H1 (cell line): ENCODE results near the gene SRGAP3. TPM values are rescaled to one million over a fixed set of nuclear protein-coding genes. Genes with fewer than 3 reads are reported as not detected.

Experiments
- CTCF ChIA-PET: fragments of 300-600 bp; sonication (Branson Sonifier 250); formaldehyde crosslinking; loops from one replicate; lab custom pipeline; 2021; ENCODE audit not compliant: partially characterized antibody; lab: Charles Lee
- POLR2A ChIA-PET: fragments of 300-600 bp; sonication (Branson Sonifier 250); formaldehyde crosslinking; loops from one replicate; lab custom pipeline; 2021; ENCODE audit warnings: inconsistent platforms; ENCODE audit not compliant: partially characterized antibody; lab: Charles Lee
- DNase-seq, 2 experiments: peaks; one replicate each; pipeline versions ENCODE4 v3.0.0 to v3.0.0-alpha.2; 2010 to 2022; ENCODE audit warnings: low spot score in 2 of 2, low read depth in 1 of 2, mixed read lengths in 1 of 2
- FAIRE-seq: peaks from 2 replicates; lab custom pipeline; 2011; peaks lifted over from hg19 to GRCh38; lab: Jason Lieb, UNC
- H2AFZ ChIP-seq: 2 replicates; pipeline ENCODE4 v1.8.1; 2012; ENCODE audit warnings: low read length, inconsistent platforms
- H2AK5ac ChIP-seq: 2 replicates; pipeline ENCODE4 v1.6.1; 2013; ENCODE audit warnings: low read depth, low read length
- H2BK120ac ChIP-seq: replicated peaks from 2 replicates; pipeline ENCODE3; 2013; ENCODE audit warnings: low read depth, low read length, inconsistent platforms
- H2BK12ac ChIP-seq: 2 replicates; pipeline ENCODE4 v1.6.1; 2013; ENCODE audit warnings: low read depth, low read length
- H2BK15ac ChIP-seq: 2 replicates; pipeline ENCODE4 v1.6.1; 2013; ENCODE audit warnings: low read length
- H2BK20ac ChIP-seq: 2 replicates; pipeline ENCODE4 v1.6.1; 2013; ENCODE audit warnings: low read length
- H2BK5ac ChIP-seq: 2 replicates; pipeline ENCODE4 v1.6.1; 2013; ENCODE audit warnings: low read depth, low read length
- H3K14ac ChIP-seq: 2 replicates; pipeline ENCODE4 v1.6.1; 2013; ENCODE audit warnings: inconsistent platforms; ENCODE audit not compliant: insufficient read length
- H3K18ac ChIP-seq: 2 replicates; pipeline ENCODE4 v1.6.1; 2013; ENCODE audit warnings: low read length; ENCODE audit errors: extremely low read depth
- H3K23ac ChIP-seq: 2 replicates; pipeline ENCODE4 v1.6.1; 2013; ENCODE audit warnings: inconsistent platforms; ENCODE audit not compliant: insufficient read length
- H3K23me2 ChIP-seq: 2 replicates; pipeline ENCODE4 v1.6.1; 2013; ENCODE audit warnings: low read depth, low read length
- H3K27ac ChIP-seq: 2 replicates; pipeline ENCODE4 v1.6.1; 2011; ENCODE audit warnings: low read depth, low read length, inconsistent platforms
- H3K27me3 ChIP-seq, 4 experiments: replicated peaks in 1 of 4; 1 replicate in 1 of 4; 2 replicates in 3 of 4; pipeline versions ENCODE4 v1.6.1 to v1.8.1; 2011 to 2013; ENCODE audit warnings: low read length in 3 of 4, mild to moderate bottlenecking in 3 of 4, inconsistent platforms in 2 of 4, mixed read lengths in 2 of 4, moderate library complexity in 1 of 4; ENCODE audit not compliant: control insufficient read depth in 3 of 4, insufficient read depth in 3 of 4; ENCODE audit errors: extremely low read depth in 1 of 4
- H3K36me3 ChIP-seq, 4 experiments: 2 replicates each; pipeline versions ENCODE4 v1.6.1 to v1.8.1; 2011 to 2013; ENCODE audit warnings: mild to moderate bottlenecking in 4 of 4, low read length in 3 of 4, moderate library complexity in 2 of 4, control low read depth in 1 of 4, inconsistent platforms in 1 of 4; ENCODE audit not compliant: insufficient read depth in 4 of 4, control insufficient read depth in 2 of 4
- H3K4ac ChIP-seq: replicated peaks from 2 replicates; pipeline ENCODE3; 2013; ENCODE audit warnings: low read length, low read depth, mixed read lengths, inconsistent platforms; ENCODE audit not compliant: insufficient read length
- H3K4me1 ChIP-seq, 4 experiments: replicated peaks in 1 of 4; 1 replicate in 1 of 4; 2 replicates in 3 of 4; pipeline versions ENCODE4 v1.6.1 to v1.8.1; 2011 to 2013; ENCODE audit warnings: low read length in 3 of 4, inconsistent platforms in 2 of 4, mixed read lengths in 1 of 4; ENCODE audit not compliant: insufficient read depth in 4 of 4, control insufficient read depth in 3 of 4
- H3K4me2 ChIP-seq, 2 experiments: 2 replicates each; pipeline versions ENCODE4 v1.6.1 to v1.8.1; 2011 to 2013; ENCODE audit warnings: low read depth in 2 of 2, low read length in 2 of 2, control low read depth in 1 of 2, inconsistent platforms in 1 of 2, mild to moderate bottlenecking in 1 of 2; ENCODE audit not compliant: insufficient read depth in 1 of 2
- H3K4me3 ChIP-seq, 4 experiments: fragments of 200-600, 300-600 bp in 1 of 4; sonication (generic), shearing (Covaris generic), sonication (Bioruptor Twin) in 1 of 4; 2 replicates each; pipeline versions ENCODE4 v1.5.1 to v1.8.1; 2011 to 2016; ENCODE audit warnings: low read length in 4 of 4, low read depth in 3 of 4, control low read depth in 2 of 4, inconsistent platforms in 2 of 4, mild to moderate bottlenecking in 2 of 4, mixed read lengths in 1 of 4, moderate library complexity in 1 of 4; ENCODE audit not compliant: insufficient read depth in 2 of 4; ENCODE audit errors: extremely low read depth in 1 of 4
- H3K56ac ChIP-seq: replicated peaks from 2 replicates; pipeline ENCODE3; 2013; ENCODE audit warnings: low read depth, mild to moderate bottlenecking, mixed read lengths, low read length, inconsistent platforms; ENCODE audit not compliant: insufficient read length
- H3K79me1 ChIP-seq: 2 replicates; pipeline ENCODE4 v1.6.1; 2013; ENCODE audit warnings: low read depth, low read length, control low read depth
- H3K79me2 ChIP-seq, 2 experiments: 2 replicates each; pipeline versions ENCODE4 v1.6.1 to v1.8.1; 2012 to 2013; ENCODE audit warnings: low read length in 2 of 2, mild to moderate bottlenecking in 2 of 2, inconsistent platforms in 1 of 2; ENCODE audit not compliant: insufficient read depth in 2 of 2, control insufficient read depth in 1 of 2
- H3K9ac ChIP-seq, 4 experiments: replicated peaks in 1 of 4; 1 replicate in 1 of 4; 2 replicates in 3 of 4; pipeline versions ENCODE4 v1.6.1 to v1.8.1; 2011 to 2013; ENCODE audit warnings: low read depth in 3 of 4, low read length in 3 of 4, control low read depth in 2 of 4, mild to moderate bottlenecking in 2 of 4, moderate library complexity in 2 of 4, inconsistent platforms in 1 of 4; ENCODE audit errors: extremely low read depth in 1 of 4
- H3K9me3 ChIP-seq, 2 experiments: 2 replicates each; pipeline versions ENCODE4 v1.6.1 to v1.8.1; 2012 to 2013; ENCODE audit warnings: mild to moderate bottlenecking in 2 of 2, moderate library complexity in 2 of 2, control low read depth in 1 of 2, inconsistent platforms in 1 of 2, low read depth in 1 of 2, low read length in 1 of 2, mixed read lengths in 1 of 2; ENCODE audit not compliant: insufficient read depth in 2 of 2
- H4K20me1 ChIP-seq, 2 experiments: replicated peaks in 1 of 2; 2 replicates each; pipeline versions ENCODE3 to v1.8.1; 2011 to 2013; ENCODE audit warnings: inconsistent platforms in 2 of 2, low read length in 2 of 2, mild to moderate bottlenecking in 1 of 2; ENCODE audit not compliant: insufficient read depth in 2 of 2, control insufficient read depth in 1 of 2
- H4K5ac ChIP-seq: 2 replicates; pipeline ENCODE4 v1.6.1; 2013; ENCODE audit warnings: low read length, low read depth, mixed read lengths, inconsistent platforms; ENCODE audit not compliant: insufficient read length
- H4K8ac ChIP-seq: 2 replicates; pipeline ENCODE4 v1.8.0; 2013; ENCODE audit warnings: mild to moderate bottlenecking, moderate library complexity, low read length, inconsistent platforms; ENCODE audit not compliant: insufficient read depth; ENCODE audit errors: extremely low read depth
- H4K91ac ChIP-seq: replicated peaks from 2 replicates; pipeline ENCODE3; 2013; ENCODE audit warnings: low read length, mixed read lengths, inconsistent platforms; ENCODE audit not compliant: insufficient read length
- GABPA ChIP-seq: IDR thresholded peaks from 2 replicates; pipeline ENCODE4 v1.6.1; 2011; ENCODE audit warnings: mild to moderate bottlenecking, low read length, moderate library complexity, borderline replicate concordance; ENCODE audit not compliant: insufficient read depth
- JUN ChIP-seq: IDR thresholded peaks from 2 replicates; pipeline ENCODE4 v1.6.1; 2011; ENCODE audit warnings: low read depth, mild to moderate bottlenecking, improper control_type of control experiment, low read length
- JUND ChIP-seq: IDR thresholded peaks from 2 replicates; pipeline ENCODE4 v1.6.1; 2011; ENCODE audit warnings: mild to moderate bottlenecking, improper control_type of control experiment, low read length
- NANOG ChIP-seq: IDR thresholded peaks from 2 replicates; pipeline ENCODE4 v1.6.1; 2011; ENCODE audit warnings: low read length, low read depth, mild to moderate bottlenecking, inconsistent platforms; ENCODE audit not compliant: insufficient read depth, poor library complexity, severe bottlenecking
- POLR2A ChIP-seq, 2 experiments: IDR thresholded peaks; 1 replicate in 1 of 2; 2 replicates in 1 of 2; pipeline ENCODE4 v1.6.1; 2011; ENCODE audit warnings: low read depth in 2 of 2, low read length in 2 of 2, mild to moderate bottlenecking in 2 of 2; ENCODE audit errors: control extremely low read depth in 1 of 2
- WGBS, 2 experiments: shearing (Covaris generic) in 1 of 2; methylation state at CpG; one replicate each; pipeline versions ENCODE4 v1.1.6 to v1.1.7; 2013 to 2015; ENCODE audit warnings: low lambda C conversion rate in 2 of 2, mixed read lengths in 2 of 2, inconsistent platforms in 1 of 2, low coverage in 1 of 2, missing lambda C conversion rate in 1 of 2; ENCODE audit not compliant: insufficient replicate concordance in 2 of 2, insufficient coverage in 1 of 2, insufficient read length in 1 of 2; ENCODE audit errors: extremely low coverage in 1 of 2, missing lambda C conversion rate in 1 of 2; 5-methylcytosine and 5-hydroxymethylcytosine counted together
- polyA plus RNA-seq, 7 experiments: library from polyadenylated mRNA; depleted of rRNA in 3 of 7; stranded (reverse) in 5 of 7; unstranded in 2 of 7; fragments of >200 nt in 5 of 7; fragments of 200-250 nt in 2 of 7; gene quantifications; 1 replicate in 5 of 7; 2 replicates in 1 of 7; 4 replicates in 1 of 7; pipeline versions ENCODE4 v1.2.1 to v1.2.3, GENCODE V29; 2011 to 2013; ENCODE audit warnings: missing spikeins in 2 of 7, mixed read lengths in 2 of 7
- total RNA-seq: library from RNA; stranded (reverse); fragmentation: NEBNext Ultra II Directional; extraction: Animal tissue kit (Norgen Biotek cat#: 25700); gene quantifications from 2 replicates; pipeline ENCODE4 v1.2.1, GENCODE V29; 2021

The SRGAP3 gene
- total and polyA plus RNA-seq, 2 of the 8 experiments (the other 6 are each of a cell fraction or from before 2014, with no cell fraction given): 5.8 to 11.4 TPM

DNA sequence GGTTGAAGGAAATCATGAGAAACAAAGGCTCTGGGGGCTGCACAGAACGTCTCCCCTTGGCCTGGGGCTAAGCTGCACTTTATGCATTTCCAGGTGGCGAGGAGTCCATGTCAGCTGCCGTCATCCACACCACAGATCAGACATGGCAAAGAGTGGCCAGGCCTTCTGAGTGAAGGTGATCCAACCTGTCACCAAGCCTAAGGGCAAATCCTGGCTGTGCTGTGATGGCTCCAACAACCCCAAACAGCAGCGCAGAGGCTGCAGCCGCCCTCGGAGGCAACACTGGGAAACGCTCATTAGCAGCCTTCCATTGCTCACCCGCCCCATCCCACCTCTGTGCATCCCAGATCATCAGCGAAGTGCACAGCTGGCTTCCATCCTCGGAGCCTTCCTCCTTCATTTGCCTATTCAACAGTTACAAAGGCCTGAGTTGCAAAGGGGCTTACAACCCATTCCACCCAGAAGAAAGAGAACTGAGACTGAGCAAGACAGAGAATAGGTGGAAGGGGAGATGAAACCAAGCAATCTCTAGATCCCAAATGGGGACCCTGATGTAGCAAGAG, 55.7 kb downstream of the SRGAP3 start:
- Histone ChIP-seq H3K79me2 (no peaks in the 10 kb centered on the region), H3K18ac (no peak overlapping the region), H3K14ac (no peak overlapping the region), H2BK120ac (no peak overlapping the region), H4K8ac (peak overlapping the region; percentile 16; the same call in 1 of the 2 replicates), H3K23ac (no peak overlapping the region), H2BK15ac (no peak overlapping the region), H3K36me3 (no peaks in the 10 kb centered on the region), H3K9ac (no peak overlapping the region), H3K27ac (no peak overlapping the region), H4K5ac (no peak overlapping the region), H3K23me2 (no peaks in the 10 kb centered on the region), H2AK5ac (no peak overlapping the region), H4K91ac (no peak overlapping the region), H2BK20ac (no peak overlapping the region; the same call in 1 of the 2 replicates), H3K9me3 (no peaks in the 10 kb centered on the region), H3K4me1 (peaks cover 0 to 8% (median 4%) of the 10 kb centered on the region in 4 experiments; a peak in 4 of 7 replicates), H3K56ac (no peak overlapping the region), H3K4me2 (no peak overlapping the region), H4K20me1 (no peaks in the 10 kb centered on the region), H2BK12ac (no peak overlapping the region; the same call in 1 of the 2 replicates), H3K79me1 (no peaks in the 10 kb centered on the region), H3K4me3 (no peak overlapping the region), H3K4ac (no peak overlapping the region), H2AFZ (no peak overlapping the region), H3K27me3 (no peaks in the 10 kb centered on the region), H2BK5ac (no peak overlapping the region)
- WGBS, 2 experiments: 96% methylated on average over 10 of the region's 10 CpGs; no CpG with 5 or more reads in 1 of the 2 experiments
- TF ChIP-seq JUN (no peak), POLR2A (IDR thresholded peaks at IDR 0.05; ENCODE audit: control extremely low read depth in 1 of 2, low read depth in 2 of 2, low read length in 2 of 2) (no peak), JUND (no peak), GABPA (no peak), NANOG (no peak)
- POLR2A ChIA-PET: interaction anchor here (1.5 kb wide), 1 partner anchor 9 kb away, joined by 3 read pairs; no protein-coding TSS in a partner anchor
- CTCF ChIA-PET: interaction anchor here (1.9 kb wide), 1 partner anchor 108 kb away, joined by 4 read pairs; no protein-coding TSS in a partner anchor
- DNase-seq: no peak
- no peak for FAIRE-seq
